ENCODE results near the gene XPC. TPM values are rescaled to one million over a fixed set of nuclear protein-coding genes. Genes with fewer than 3 reads are reported as not detected.

XPC gene
- polyA plus RNA-seq, 3 donors: 13.4 to 22.0 (median 15.5) TPM

- peaks cover 26 to 46% of the 10 kb centered on the region in 2 donors for H3K36me3 ChIP-seq (replicated peaks in 1 of 2; ENCODE audit: control insufficient read depth in 1 of 2, insufficient read depth in 2 of 2, low read length in 2 of 2)
- 93% methylated on average over 25 of the region's 28 CpGs for WGBS (ENCODE audit: insufficient coverage)
- H3K9me3 ChIP-seq (replicated peaks in 1 of 2; ENCODE audit: control insufficient read depth in 1 of 2, insufficient read depth in 1 of 2, low read length in 2 of 2): no peaks in the 10 kb centered on the region
- no peaks in the 10 kb centered on the region for H3K27me3 ChIP-seq (ENCODE audit: control insufficient read depth in 2 of 2, insufficient read depth in 2 of 2, low read length in 2 of 2)
- H4K20me1 ChIP-seq (ENCODE audit: insufficient read depth, low read length): no peaks in the 10 kb centered on the region
- H3K9ac ChIP-seq (ENCODE audit: insufficient read depth, low read length, poor library complexity, severe bottlenecking): no peak overlapping the region
- no peak overlapping the region for H3K4me3 ChIP-seq (replicated peaks in 1 of 3; ENCODE audit: low read depth in 2 of 3, low read length in 3 of 3)
- intact Hi-C loops (cut with micrococcal nuclease): no loop called here
- Mint-ChIP-seq H3K27ac (peak overlapping the region in 6 of 7 donors; percentile 82 to 100 (median 100)), H3K4me3 (no peak overlapping the region), H3K36me3 (peaks cover 56 to 61% of the 10 kb centered on the region in 2 donors), H3K9me3 (no peaks in the 10 kb centered on the region), H3K4me1 (peaks cover 41% of the 10 kb centered on the region), H3K27me3 (ENCODE audit: low read depth in 3 of 3) (peaks cover 0 to 4% (median 0%) of the 10 kb centered on the region in 3 donors)
- H3K79me2 ChIP-seq (ENCODE audit: insufficient read depth, low read length): no peaks in the 10 kb centered on the region
- TF ChIP-seq CTCF (IDR thresholded peaks at IDR 0.05): no peak
- H3K4me1 ChIP-seq (ENCODE audit: control insufficient read depth in 1 of 2, insufficient read depth in 2 of 2, low read length in 2 of 2): peaks cover 41 to 44% of the 10 kb centered on the region in 2 donors
- H3K27ac ChIP-seq (ENCODE audit: low read depth in 1 of 2, low read length in 2 of 2): peak overlapping the region in 1 of 2 donors; percentile 100
- H2AFZ ChIP-seq (ENCODE audit: insufficient read depth, low read depth, low read length, poor library complexity, severe bottlenecking): no peak overlapping the region
- DNase-seq: no peak
- no peak overlapping the region for H3K4me2 ChIP-seq (replicated peaks; ENCODE audit: extremely low read depth, low read length, poor library complexity, severe bottlenecking)
These were observed 30.1 kb downstream of the XPC start for GRCh38 chr3:14148041-14148985.

GRCh38 chr3:14147617-14148016 lies 30.8 kb downstream of the XPC start:
- Histone ChIP-seq H3K27me3 (ENCODE audit: control insufficient read depth in 2 of 2, insufficient read depth in 2 of 2, low read length in 2 of 2) (no peaks in the 10 kb centered on the region), H3K9ac (ENCODE audit: insufficient read depth, low read length, poor library complexity, severe bottlenecking) (no peak overlapping the region), H3K79me2 (ENCODE audit: insufficient read depth, low read length) (no peaks in the 10 kb centered on the region), H3K4me1 (ENCODE audit: control insufficient read depth in 1 of 2, insufficient read depth in 2 of 2, low read length in 2 of 2) (peaks cover 44 to 51% of the 10 kb centered on the region in 2 donors), H3K4me2 (replicated peaks; ENCODE audit: extremely low read depth, low read length, poor library complexity, severe bottlenecking) (no peak overlapping the region), H3K4me3 (replicated peaks in 1 of 3; ENCODE audit: low read depth in 2 of 3, low read length in 3 of 3) (no peak overlapping the region), H3K9me3 (replicated peaks in 1 of 2; ENCODE audit: control insufficient read depth in 1 of 2, insufficient read depth in 1 of 2, low read length in 2 of 2) (no peaks in the 10 kb centered on the region), H3K27ac (ENCODE audit: low read depth in 1 of 2, low read length in 2 of 2) (peak overlapping the region in 1 of 2 donors; percentile 100), H4K20me1 (ENCODE audit: insufficient read depth, low read length) (no peaks in the 10 kb centered on the region), H3K36me3 (replicated peaks in 1 of 2; ENCODE audit: control insufficient read depth in 1 of 2, insufficient read depth in 2 of 2, low read length in 2 of 2) (peaks cover 26 to 40% of the 10 kb centered on the region in 2 donors), H2AFZ (ENCODE audit: insufficient read depth, low read depth, low read length, poor library complexity, severe bottlenecking) (no peak overlapping the region)
- Mint-ChIP-seq H3K4me3 (no peak overlapping the region), H3K4me1 (peaks cover 44% of the 10 kb centered on the region), H3K9me3 (no peaks in the 10 kb centered on the region), H3K27me3 (ENCODE audit: low read depth in 3 of 3) (peaks cover 0 to 4% (median 0%) of the 10 kb centered on the region in 3 donors), H3K27ac (peak overlapping the region; percentile 46 to 100 (median 100)), H3K36me3 (peaks cover 55 to 56% of the 10 kb centered on the region in 2 donors)
- no peak for TF ChIP-seq CTCF (IDR thresholded peaks at IDR 0.05)
- 82% methylated on average over 9 of the region's 12 CpGs for WGBS (ENCODE audit: insufficient coverage)
- DNase-seq: no peak
- intact Hi-C loops (cut with micrococcal nuclease): loop anchor here in 1 of 2 donors (2.0 kb wide), 1 partner anchor 21 kb away; no protein-coding TSS in a partner anchor

Measured in CD14-positive monocyte (primary cell).